Suprapubic skin (tissue), 3 donors: ENCODE measurements around the gene NCAM2.

Experiments used
- CTCF ChIP-seq, 2 donors: fragments of 200-600 bp in 1 of 2; fragments of 450-650 bp in 1 of 2; sonication (generic) in 1 of 2; IDR thresholded peaks; one replicate each; pipeline ENCODE4 v1.5.1; 2016 to 2019; ENCODE audit warnings: antibody characterized with exemption in 2 of 2, mild to moderate bottlenecking in 1 of 2, moderate library complexity in 1 of 2
- POLR2A ChIP-seq, 2 donors: fragments of 450-650 bp; IDR thresholded peaks; one replicate each; pipeline ENCODE4 v1.6.1; 2017; ENCODE audit warnings: antibody characterized with exemption in 2 of 2, mild to moderate bottlenecking in 2 of 2, moderate library complexity in 2 of 2

DNA sequence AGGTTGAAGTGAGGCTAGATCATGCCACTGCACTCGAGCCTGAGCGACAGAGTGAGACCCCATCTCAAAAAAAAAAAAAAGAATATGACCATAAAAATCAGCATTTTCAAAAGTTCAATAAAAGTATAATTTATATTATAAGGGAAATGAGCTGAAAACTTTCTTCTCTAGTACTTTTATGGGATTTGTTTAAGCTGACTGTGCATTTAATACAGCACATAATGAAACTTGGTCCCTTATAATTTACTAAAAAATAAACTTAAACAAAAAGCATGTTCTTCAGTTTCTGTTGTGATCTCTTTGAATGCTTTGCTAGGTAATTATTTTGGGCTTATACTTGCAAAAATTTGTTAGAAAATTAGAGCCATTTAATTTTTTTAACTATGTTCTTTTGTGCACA is 77.8 kb downstream of the NCAM2 start:
- TF ChIP-seq CTCF (IDR thresholded peaks at IDR 0.05) (no peak), POLR2A (IDR thresholded peaks at IDR 0.05) (no peak)
